Astrocyte of the spinal cord (primary cell): ENCODE data around the gene EDN2.

ENCODE experiments used
- DNase-seq: peaks from one replicate; pipeline ENCODE4 v3.0.0; 2011; ENCODE audit warnings: low read depth, low spot score
- H3K4me3 ChIP-seq: 2 replicates; pipeline ENCODE4 v1.5.1; 2011; ENCODE audit warnings: low read depth, mild to moderate bottlenecking, low read length, moderate library complexity
- CTCF ChIP-seq: IDR thresholded peaks from 2 replicates; pipeline ENCODE4 v1.5.1; 2012; ENCODE audit warnings: low read depth, mild to moderate bottlenecking, low read length, inconsistent platforms
- in situ Hi-C: cut with HindIII; loops from 2 replicates; pipeline ENCODE4 v1.10.0; 2017; ENCODE audit warnings: low sequenced_read_pairs

EDN2 gene

GRCh38 chr1:41512701-41513382 lies 28.4 kb upstream of the EDN2 start:
- no peak for DNase-seq
- in situ Hi-C loops, result no loop called here
- H3K4me3 ChIP-seq, result no peak overlapping the region
- no peak for TF ChIP-seq CTCF

- no peak for TF ChIP-seq CTCF
- no peak overlapping the region for H3K4me3 ChIP-seq
- DNase-seq, result no peak
- in situ Hi-C loops, result no loop called here
These were observed 26.7 kb upstream of the EDN2 start for GRCh38 chr1:41511239-41511540.

GRCh38 chr1:41510531-41511238 lies 26.2 kb upstream of the EDN2 start:
- in situ Hi-C loops, result no loop called here
- H3K4me3 ChIP-seq, result no peak overlapping the region
- no peak for TF ChIP-seq CTCF
- DNase-seq, result no peak

DNA sequence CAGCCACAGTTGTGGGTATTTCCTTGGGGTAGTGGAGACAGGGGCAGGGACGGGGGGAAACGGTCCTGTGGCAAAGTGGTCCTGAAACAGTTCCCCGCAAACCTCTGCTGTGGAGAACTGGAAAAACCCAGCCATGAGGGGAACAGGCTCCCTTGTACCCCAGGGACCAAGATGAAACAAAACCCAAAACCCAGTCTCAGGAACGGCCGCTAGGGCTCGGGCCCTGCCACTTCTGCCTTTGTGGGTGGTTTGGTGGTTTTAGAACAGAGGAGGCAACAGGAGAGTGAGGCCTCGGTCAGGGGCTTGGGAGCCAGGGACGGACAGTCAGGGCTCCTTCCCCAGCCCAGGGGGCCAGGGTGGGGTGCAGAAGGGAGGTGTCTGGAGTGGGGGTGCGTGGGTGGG lies 24.8 kb upstream of the EDN2 start:
- H3K4me3 ChIP-seq, result no peak overlapping the region
- in situ Hi-C loops, result no loop called here
- TF ChIP-seq CTCF, result no peak
- no peak for DNase-seq

DNA sequence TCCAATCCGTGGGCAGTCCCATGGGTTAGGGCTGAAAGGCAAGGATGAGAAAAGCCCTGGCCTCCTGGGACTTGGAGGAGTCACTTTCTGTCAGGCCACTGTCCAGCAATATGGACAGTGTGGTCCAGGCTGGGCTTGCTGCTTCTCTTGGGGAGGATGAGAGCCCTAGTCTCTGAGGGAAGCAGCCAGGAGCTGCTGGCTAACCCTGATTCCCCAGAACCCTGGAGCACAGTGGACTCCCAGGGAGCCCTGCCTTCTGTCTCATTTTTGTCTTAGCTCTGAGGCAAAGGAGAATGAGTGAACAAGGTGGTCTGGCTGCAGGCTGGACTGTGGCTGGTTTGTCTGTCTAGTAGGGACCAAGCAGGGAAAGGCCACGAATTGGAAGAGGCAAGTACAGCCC lies 23.8 kb upstream of the EDN2 start:
- H3K4me3 ChIP-seq, result no peak overlapping the region
- no peak for TF ChIP-seq CTCF
- in situ Hi-C loops, result no loop called here
- no peak for DNase-seq

DNA sequence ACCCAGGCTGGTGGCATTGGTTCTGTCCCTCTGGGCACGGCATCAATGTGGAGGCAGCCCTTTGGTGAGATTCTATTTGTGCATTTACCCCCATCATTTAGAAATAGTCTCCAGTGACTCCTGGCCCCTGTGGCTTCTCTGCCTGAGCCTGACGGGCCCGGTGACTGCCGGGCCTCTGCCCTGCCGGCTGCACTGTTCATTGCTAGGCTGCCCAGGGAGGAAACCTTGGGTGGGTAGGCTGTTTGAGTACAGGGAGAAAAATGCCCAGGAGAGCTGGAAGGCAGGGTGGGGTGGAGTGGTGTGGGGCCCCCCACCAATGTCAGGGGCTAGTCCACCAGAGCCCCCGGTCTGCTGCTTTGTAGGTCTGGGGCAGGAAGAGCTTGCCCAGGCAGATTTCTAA lies 23.4 kb upstream of the EDN2 start:
- TF ChIP-seq CTCF, result no peak
- H3K4me3 ChIP-seq, result no peak overlapping the region
- DNase-seq, result no peak
- in situ Hi-C loops, result no loop called here
